HepG2 (cell line): Measurements from ENCODE around the gene MAN1A1. TPM values are rescaled to one million over a fixed set of nuclear protein-coding genes. Genes with fewer than 3 reads are reported as not detected.
A peak's percentile ranks its signal among the peaks of the same experiment; 100 is the strongest.

Experiments
- SAFB2 ChIP-seq: sonication (generic); formaldehyde crosslinking; IDR thresholded peaks from 2 replicates; pipeline ENCODE4 v1.5.1; 2020; ENCODE audit warnings: missing genetic modification reagents, low read depth, mild to moderate bottlenecking, borderline replicate concordance
- SP4 ChIP-seq: sonication (generic); formaldehyde crosslinking; IDR thresholded peaks from 2 replicates; pipeline ENCODE4 v1.8.1; 2023; ENCODE audit warnings: mild to moderate bottlenecking, missing genetic modification reagents
- WIZ ChIP-seq: sonication (generic); formaldehyde crosslinking; IDR thresholded peaks from 2 replicates; pipeline ENCODE4 v1.5.1; 2020; ENCODE audit warnings: mild to moderate bottlenecking, missing genetic modification reagents
- ZFP1 ChIP-seq: IDR thresholded peaks from 2 replicates; pipeline ENCODE4 v1.6.1; 2016
- ZNF207 ChIP-seq: fragments of 450-650 bp; IDR thresholded peaks from 2 replicates; pipeline ENCODE4 v1.6.1; 2016; ENCODE audit warnings: antibody characterized with exemption, borderline replicate concordance
- ZNF430 ChIP-seq: sonication (generic); formaldehyde crosslinking; IDR thresholded peaks from 2 replicates; pipeline ENCODE4 v1.9.0; 2021; ENCODE audit warnings: mild to moderate bottlenecking, missing genetic modification reagents
- ZNF646 ChIP-seq: sonication (generic); formaldehyde crosslinking; IDR thresholded peaks from 2 replicates; pipeline ENCODE4 v1.9.0; 2021; ENCODE audit warnings: mild to moderate bottlenecking, missing genetic modification reagents
- ZNF790 ChIP-seq: sonication (generic); formaldehyde crosslinking; IDR thresholded peaks from 2 replicates; pipeline ENCODE4 v1.8.0; 2022; ENCODE audit warnings: missing genetic modification reagents, mild to moderate bottlenecking, borderline replicate concordance
- ZSCAN12 ChIP-seq: sonication (generic); formaldehyde crosslinking; IDR thresholded peaks from 2 replicates; pipeline ENCODE4 v1.9.0; 2021; ENCODE audit warnings: mild to moderate bottlenecking, missing genetic modification reagents
- ZSCAN9 ChIP-seq: IDR thresholded peaks from 2 replicates; pipeline ENCODE4 v1.6.1; 2016; ENCODE audit warnings: borderline replicate concordance
- polyA plus RNA-seq, 8 experiments: library from polyadenylated mRNA; depleted of rRNA in 3 of 8; stranded (reverse) in 7 of 8; unstranded in 1 of 8; fragments of >200 nt; fragmentation: Illumina TruSeq in 4 of 8; extraction: Trizol in 4 of 8; gene quantifications; 2 replicates each; pipeline versions ENCODE4 v1.2.1 to v1.2.3, GENCODE V29; 2011 to 2016; ENCODE audit warnings: low read depth in 4 of 8, missing spikeins in 1 of 8, mixed read lengths in 1 of 8; ENCODE audit not compliant: insufficient read depth in 1 of 8
- total RNA-seq, 5 experiments: library from RNA; depleted of rRNA; stranded (reverse); fragments of >200 nt; fragmentation: Illumina TruSeq; extraction: Trizol; gene quantifications; 2 replicates each; pipeline ENCODE4 v1.2.3, GENCODE V29; 2016; ENCODE audit warnings: low read depth in 1 of 5
- TF ChIP-seq, protein P1 (sequence below): sonication (generic); formaldehyde crosslinking; IDR thresholded peaks from 2 replicates; pipeline ENCODE4 v1.4.0; 2020; ENCODE audit warnings: missing genetic modification reagents, mild to moderate bottlenecking, borderline replicate concordance
- TF ChIP-seq, protein P2 (sequence below): sonication (generic); formaldehyde crosslinking; IDR thresholded peaks from 2 replicates; pipeline ENCODE4 v1.5.1; 2020; ENCODE audit warnings: mild to moderate bottlenecking, missing genetic modification reagents
- TF ChIP-seq, protein P3 (sequence below): sonication (generic); formaldehyde crosslinking; IDR thresholded peaks from 2 replicates; pipeline ENCODE4 v1.4.0; 2020; ENCODE audit warnings: missing genetic modification reagents, borderline replicate concordance

Gene MAN1A1
- total and polyA plus RNA-seq, 2 of the 13 experiments (the other 11 are each of a cell fraction or from before 2014, with no cell fraction given) = 156 to 236 TPM

DNA sequence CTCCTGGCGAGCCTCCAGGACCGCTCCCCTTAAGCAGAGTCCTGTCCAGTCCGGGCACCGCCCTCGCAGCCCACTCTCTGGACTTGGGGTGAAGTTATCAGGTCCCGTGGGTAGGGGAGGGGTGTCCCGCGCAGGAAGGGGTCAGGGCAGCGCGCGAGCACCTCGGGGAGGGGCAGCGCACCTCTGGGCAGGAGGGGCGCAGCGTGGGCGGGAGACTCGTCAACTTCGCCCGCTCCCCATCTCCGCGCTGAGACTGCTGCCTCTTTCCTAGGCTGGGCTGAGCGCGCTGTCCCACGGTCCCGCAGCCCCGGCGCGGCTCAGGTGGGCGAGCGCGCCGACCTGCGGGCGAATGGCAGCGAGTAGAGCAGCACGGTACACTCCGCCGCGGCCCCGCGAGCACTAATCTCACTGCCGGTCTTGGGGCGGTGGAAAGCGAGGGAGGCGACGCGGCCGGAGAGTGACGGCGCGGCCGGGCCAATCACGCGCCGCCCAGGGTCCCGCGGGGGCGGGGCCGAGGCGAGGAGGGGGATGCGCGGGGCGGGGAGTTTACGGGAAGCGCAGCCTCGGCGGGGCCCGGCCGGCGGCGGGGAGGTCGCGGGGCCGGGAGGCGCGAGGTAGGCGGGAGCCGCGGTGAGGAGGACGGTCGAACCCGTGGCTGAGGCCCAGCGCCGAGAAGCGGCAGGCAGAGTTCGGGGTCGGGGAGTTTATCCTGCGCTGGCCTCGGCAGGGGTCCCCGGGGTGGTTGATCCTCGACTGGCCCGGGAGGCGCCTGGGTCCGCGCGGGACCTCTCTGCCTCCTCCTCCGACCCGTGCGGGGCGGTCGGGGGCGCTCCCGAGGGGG, at the start of gene MAN1A1 (continued):
- no peak for TF ChIP-seq ZNF646 (CRISPR knock-in tag)
- TF ChIP-seq ZNF207 = no peak
- peak; percentile 99 for TF ChIP-seq SP4
- TF ChIP-seq ZNF790 (CRISPR knock-in tag) = peak; percentile 48; the same call in 1 of the 2 replicates
- peak; percentile 52; the same call in 1 of the 2 replicates for TF ChIP-seq SAFB2 (CRISPR knock-in tag)
- TF ChIP-seq ZSCAN12 = 0 out of 2 replicates have a peak, but pooled peaks have one; percentile 60
- TF ChIP-seq, protein P1, sequence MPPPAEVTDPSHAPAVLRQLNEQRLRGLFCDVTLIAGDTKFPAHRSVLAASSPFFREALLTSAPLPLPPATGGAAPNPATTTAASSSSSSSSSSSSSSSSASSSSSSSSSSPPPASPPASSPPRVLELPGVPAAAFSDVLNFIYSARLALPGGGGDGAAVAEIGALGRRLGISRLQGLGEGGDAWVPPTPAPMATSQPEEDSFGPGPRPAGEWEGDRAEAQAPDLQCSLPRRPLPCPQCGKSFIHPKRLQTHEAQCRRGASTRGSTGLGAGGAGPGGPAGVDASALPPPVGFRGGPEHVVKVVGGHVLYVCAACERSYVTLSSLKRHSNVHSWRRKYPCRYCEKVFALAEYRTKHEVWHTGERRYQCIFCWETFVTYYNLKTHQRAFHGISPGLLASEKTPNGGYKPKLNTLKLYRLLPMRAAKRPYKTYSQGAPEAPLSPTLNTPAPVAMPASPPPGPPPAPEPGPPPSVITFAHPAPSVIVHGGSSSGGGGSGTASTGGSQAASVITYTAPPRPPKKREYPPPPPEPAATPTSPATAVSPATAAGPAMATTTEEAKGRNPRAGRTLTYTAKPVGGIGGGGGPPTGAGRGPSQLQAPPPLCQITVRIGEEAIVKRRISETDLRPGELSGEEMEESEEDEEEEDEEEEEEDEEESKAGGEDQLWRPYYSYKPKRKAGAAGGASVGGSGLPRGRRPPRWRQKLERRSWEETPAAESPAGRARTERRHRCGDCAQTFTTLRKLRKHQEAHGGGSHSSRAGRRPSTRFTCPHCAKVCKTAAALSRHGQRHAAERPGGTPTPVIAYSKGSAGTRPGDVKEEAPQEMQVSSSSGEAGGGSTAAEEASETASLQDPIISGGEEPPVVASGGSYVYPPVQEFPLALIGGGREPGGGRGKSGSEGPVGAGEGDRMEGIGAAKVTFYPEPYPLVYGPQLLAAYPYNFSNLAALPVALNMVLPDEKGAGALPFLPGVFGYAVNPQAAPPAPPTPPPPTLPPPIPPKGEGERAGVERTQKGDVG = peak; percentile 21; the same call in 1 of the 2 replicates
- TF ChIP-seq ZNF430 (CRISPR knock-in tag) = peak; percentile 96
- peak; percentile 91 for TF ChIP-seq ZSCAN9
- TF ChIP-seq, protein P2, sequence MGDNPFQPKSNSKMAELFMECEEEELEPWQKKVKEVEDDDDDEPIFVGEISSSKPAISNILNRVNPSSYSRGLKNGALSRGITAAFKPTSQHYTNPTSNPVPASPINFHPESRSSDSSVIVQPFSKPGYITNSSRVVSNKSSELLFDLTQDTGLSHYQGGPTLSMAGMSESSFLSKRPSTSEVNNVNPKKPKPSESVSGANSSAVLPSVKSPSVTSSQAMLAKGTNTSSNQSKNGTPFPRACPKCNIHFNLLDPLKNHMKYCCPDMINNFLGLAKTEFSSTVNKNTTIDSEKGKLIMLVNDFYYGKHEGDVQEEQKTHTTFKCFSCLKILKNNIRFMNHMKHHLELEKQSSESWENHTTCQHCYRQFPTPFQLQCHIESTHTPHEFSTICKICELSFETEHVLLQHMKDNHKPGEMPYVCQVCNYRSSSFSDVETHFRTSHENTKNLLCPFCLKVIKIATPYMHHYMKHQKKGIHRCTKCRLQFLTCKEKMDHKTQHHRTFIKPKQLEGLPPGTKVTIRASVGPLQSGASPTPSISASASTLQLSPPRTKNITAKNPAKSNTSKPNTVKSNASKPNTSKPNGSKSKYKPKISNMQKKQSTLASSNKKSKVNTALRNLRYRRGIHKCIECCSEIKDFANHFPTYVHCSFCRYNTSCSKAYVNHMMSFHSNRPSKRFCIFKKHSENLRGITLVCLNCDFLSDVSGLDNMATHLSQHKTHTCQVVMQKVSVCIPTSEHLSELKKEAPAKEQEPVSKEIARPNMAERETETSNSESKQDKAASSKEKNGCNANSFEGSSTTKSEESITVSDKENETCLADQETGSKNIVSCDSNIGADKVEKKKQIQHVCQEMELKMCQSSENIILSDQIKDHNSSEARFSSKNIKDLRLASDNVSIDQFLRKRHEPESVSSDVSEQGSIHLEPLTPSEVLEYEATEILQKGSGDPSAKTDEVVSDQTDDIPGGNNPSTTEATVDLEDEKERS (CRISPR knock-in tag) = 0 out of 2 replicates have a peak, but pooled peaks have one; percentile 37
- TF ChIP-seq WIZ = peak; percentile 83; the same call in 1 of the 2 replicates
- 0 out of 2 replicates have a peak, but pooled peaks have one; percentile 53 for TF ChIP-seq ZFP1 (CRISPR knock-in tag)
- TF ChIP-seq, protein P3, sequence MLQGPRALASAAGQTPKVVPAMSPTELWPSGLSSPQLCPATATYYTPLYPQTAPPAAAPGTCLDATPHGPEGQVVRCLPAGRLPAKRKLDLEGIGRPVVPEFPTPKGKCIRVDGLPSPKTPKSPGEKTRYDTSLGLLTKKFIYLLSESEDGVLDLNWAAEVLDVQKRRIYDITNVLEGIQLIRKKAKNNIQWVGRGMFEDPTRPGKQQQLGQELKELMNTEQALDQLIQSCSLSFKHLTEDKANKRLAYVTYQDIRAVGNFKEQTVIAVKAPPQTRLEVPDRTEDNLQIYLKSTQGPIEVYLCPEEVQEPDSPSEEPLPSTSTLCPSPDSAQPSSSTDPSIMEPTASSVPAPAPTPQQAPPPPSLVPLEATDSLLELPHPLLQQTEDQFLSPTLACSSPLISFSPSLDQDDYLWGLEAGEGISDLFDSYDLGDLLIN (CRISPR knock-in tag) = peak; percentile 66; the same call in 1 of the 2 replicates
